ENCODE data around the gene NLRP1.

Gene NLRP1

DNA sequence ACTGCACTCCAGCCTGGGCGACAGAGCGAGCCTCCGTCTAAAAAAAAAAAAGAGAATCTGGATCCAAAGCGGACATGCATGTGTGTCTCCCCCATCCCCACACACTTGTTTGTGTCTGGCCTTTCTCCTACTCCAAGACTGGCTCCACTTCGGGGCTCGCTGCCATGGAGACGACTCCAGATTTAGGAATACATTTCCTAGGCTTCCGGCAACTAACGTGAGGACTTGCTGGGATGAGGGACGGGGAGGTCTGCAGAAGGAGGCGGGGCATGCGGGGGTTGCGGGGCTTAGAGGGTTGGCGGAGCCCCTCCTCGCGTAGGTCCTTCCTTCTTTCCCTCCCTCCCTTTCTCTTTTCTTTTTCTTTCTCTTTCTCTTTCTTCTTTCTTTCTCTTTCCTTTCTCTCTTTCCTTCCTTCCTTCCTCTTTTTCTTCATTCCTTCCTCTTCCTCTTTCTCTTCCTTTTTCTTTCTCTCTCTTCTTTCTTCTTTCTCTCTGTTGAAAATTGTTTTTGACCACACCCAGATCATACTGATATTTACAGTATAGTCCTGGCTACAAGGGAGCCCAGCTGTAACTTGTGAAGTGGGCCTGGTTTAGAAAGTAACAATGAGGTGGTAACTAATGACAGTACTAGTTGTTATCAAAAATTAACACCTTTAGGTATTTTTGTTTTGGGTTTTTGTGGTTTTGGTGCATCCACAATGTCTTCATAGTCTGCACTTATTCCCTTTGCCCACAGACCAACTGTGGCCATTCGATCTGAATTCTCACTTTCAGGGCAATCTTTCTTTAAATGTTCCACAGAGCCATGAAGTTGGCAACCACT, 72.7 kb downstream of the NLRP1 start:
- H3K27ac ChIP-seq = no peak overlapping the region; a peak in 1 of 22 replicates
- no peak overlapping the region for H3K9ac ChIP-seq
- no peak overlapping the region for H3K4me3 ChIP-seq
- peaks cover 0 to 26% (median 0%) of the 10 kb centered on the region in 11 experiments; a peak in 5 of 22 replicates for H4K20me1 ChIP-seq
- no peak for TF ChIP-seq Cebpa-rat (IDR thresholded peaks at IDR 0.05)
- H3K9me3 ChIP-seq (replicated peaks in 1 of 11) = peaks cover 0 to 13% (median 0%) of the 10 kb centered on the region in 11 experiments; a peak in 8 of 22 replicates
- peaks cover 23 to 90% (median 70%) of the 10 kb centered on the region in 11 experiments for H3K36me3 ChIP-seq
- H3K4me2 ChIP-seq = peak overlapping the region in 5 of 11 experiments; percentile 14 to 30 (median 18); a peak in 6 of 22 replicates
- no peaks in the 10 kb centered on the region for H3K27me3 ChIP-seq
- peaks cover 6 to 42% (median 25%) of the 10 kb centered on the region in 10 experiments; a peak in 16 of 20 replicates for H3K4me1 ChIP-seq

DNA sequence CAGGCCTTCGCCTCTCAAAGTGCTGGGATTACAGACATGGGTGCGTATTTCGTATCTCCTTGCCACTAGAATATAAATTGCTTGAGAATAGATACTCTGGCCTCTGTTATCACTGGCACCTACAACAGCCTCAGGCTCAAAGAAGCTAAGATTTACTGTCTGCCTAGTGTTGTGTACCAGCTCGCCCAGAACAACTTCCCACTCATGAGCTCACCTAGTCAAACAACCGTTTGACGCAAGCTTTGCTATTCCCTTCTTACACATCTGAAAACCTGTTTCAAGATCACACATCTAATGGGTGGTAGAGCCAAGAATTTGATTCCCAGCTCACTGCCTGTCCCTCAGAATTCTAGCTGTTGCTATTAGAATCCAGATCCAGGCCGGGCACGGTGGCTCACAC, 73.5 kb downstream of the NLRP1 start:
- H3K4me1 ChIP-seq = peaks cover 0 to 34% (median 25%) of the 10 kb centered on the region in 10 experiments; a peak in 16 of 20 replicates
- H3K27ac ChIP-seq = no peak overlapping the region
- no peaks in the 10 kb centered on the region for H3K27me3 ChIP-seq
- peaks cover 0 to 13% (median 0%) of the 10 kb centered on the region in 11 experiments; a peak in 8 of 22 replicates for H3K9me3 ChIP-seq (replicated peaks in 1 of 11)
- H3K9ac ChIP-seq = no peak overlapping the region
- H3K4me3 ChIP-seq = no peak overlapping the region
- H4K20me1 ChIP-seq = peaks cover 0 to 20% (median 0%) of the 10 kb centered on the region in 11 experiments; a peak in 4 of 22 replicates
- H3K4me2 ChIP-seq = no peak overlapping the region
- H3K36me3 ChIP-seq = peaks cover 23 to 90% (median 64%) of the 10 kb centered on the region in 11 experiments
- TF ChIP-seq Cebpa-rat (IDR thresholded peaks at IDR 0.05) = no peak

DNA sequence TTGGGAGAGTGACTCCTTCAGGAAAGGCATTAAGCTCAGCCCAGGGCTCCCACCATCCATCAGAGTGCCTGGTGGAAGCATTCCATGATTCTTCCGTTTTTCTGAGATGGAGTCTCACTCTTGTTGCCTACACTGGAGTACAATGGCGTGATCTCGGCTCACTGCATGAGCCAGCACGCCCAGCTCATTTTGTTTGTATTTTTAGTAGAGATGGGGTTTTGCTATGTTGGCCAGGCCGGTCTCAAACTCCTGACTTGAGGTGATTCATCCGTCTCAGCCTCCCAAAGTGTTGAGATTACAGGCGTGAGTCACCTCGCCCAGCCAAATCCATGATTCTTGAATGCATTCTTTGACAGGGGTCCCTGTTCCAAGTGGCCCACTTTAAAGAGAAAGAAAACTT, 74.8 kb downstream of the NLRP1 start:
- H3K4me3 ChIP-seq = no peak overlapping the region
- no peak overlapping the region for H3K9ac ChIP-seq
- no peaks in the 10 kb centered on the region for H3K27me3 ChIP-seq
- TF ChIP-seq Cebpa-rat (IDR thresholded peaks at IDR 0.05) = no peak
- peaks cover 0 to 28% (median 21%) of the 10 kb centered on the region in 10 experiments; a peak in 16 of 20 replicates for H3K4me1 ChIP-seq
- no peak overlapping the region for H3K27ac ChIP-seq
- H4K20me1 ChIP-seq = peaks cover 0 to 19% (median 0%) of the 10 kb centered on the region in 11 experiments; a peak in 4 of 22 replicates
- no peak overlapping the region for H3K4me2 ChIP-seq
- H3K36me3 ChIP-seq = peaks cover 10 to 86% (median 55%) of the 10 kb centered on the region in 11 experiments
- peaks cover 0 to 5% (median 0%) of the 10 kb centered on the region in 11 experiments; a peak in 8 of 22 replicates for H3K9me3 ChIP-seq (replicated peaks in 1 of 11)

DNA sequence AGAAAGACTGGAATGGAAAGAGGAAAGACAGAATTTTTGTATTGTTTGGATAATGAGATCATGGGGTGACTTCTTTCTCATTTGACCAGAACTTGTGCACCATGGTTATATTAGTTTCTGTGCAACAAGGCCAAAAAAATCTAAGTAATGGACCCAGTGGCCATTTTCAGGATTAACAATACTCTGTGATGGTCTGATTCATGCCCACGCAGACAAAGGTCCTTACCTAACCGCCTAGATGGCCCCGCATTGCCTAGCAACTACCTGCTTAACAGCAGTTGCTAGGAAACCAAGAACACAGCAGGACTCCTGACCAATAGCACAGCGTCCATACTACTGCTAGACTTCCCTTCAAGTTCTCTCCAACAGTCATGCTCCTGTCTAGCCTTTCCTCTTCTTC, 75.5 kb downstream of the NLRP1 start:
- Histone ChIP-seq H3K4me2 (no peak overlapping the region), H3K36me3 (peaks cover 4 to 85% (median 49%) of the 10 kb centered on the region in 11 experiments; a peak in 21 of 22 replicates), H3K9ac (no peak overlapping the region), H3K27me3 (no peaks in the 10 kb centered on the region), H3K9me3 (replicated peaks in 1 of 11) (no peaks in the 10 kb centered on the region), H3K4me3 (no peak overlapping the region), H4K20me1 (peaks cover 0 to 19% (median 0%) of the 10 kb centered on the region in 11 experiments; a peak in 4 of 22 replicates), H3K4me1 (peaks cover 0 to 21% (median 14%) of the 10 kb centered on the region in 10 experiments; a peak in 16 of 20 replicates), H3K27ac (no peak overlapping the region)
- no peak for TF ChIP-seq Cebpa-rat (IDR thresholded peaks at IDR 0.05)

DNA sequence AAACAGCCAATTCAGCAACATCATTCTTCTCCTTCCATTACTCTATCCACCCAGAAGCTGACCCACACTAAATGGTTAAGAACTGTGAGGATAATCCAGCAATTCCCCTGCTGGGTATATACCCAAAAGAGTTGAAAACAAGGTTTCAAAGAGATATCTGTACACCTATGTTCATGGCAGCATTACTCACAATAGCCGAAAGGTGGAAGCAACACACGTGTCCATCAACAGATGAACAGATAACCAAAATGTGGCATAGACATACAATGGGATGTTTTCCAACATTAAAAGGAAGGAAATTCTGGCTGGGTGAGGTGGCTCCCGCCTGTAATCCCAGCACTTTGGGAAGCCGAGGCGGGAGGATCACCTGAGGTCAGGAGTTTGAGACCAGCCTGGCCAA, 78.0 kb downstream of the NLRP1 start:
- Histone ChIP-seq H4K20me1 (peaks cover 0 to 44% (median 5%) of the 10 kb centered on the region in 11 experiments; a peak in 12 of 22 replicates), H3K9me3 (replicated peaks in 1 of 11) (no peaks in the 10 kb centered on the region), H3K4me1 (peaks cover 0 to 6% (median 4%) of the 10 kb centered on the region in 10 experiments; a peak in 11 of 20 replicates), H3K36me3 (peaks cover 0 to 81% (median 39%) of the 10 kb centered on the region in 11 experiments; a peak in 13 of 22 replicates), H3K4me3 (no peak overlapping the region), H3K9ac (no peak overlapping the region), H3K4me2 (no peak overlapping the region), H3K27me3 (no peaks in the 10 kb centered on the region), H3K27ac (no peak overlapping the region)
- no peak for TF ChIP-seq Cebpa-rat (IDR thresholded peaks at IDR 0.05)

DNA sequence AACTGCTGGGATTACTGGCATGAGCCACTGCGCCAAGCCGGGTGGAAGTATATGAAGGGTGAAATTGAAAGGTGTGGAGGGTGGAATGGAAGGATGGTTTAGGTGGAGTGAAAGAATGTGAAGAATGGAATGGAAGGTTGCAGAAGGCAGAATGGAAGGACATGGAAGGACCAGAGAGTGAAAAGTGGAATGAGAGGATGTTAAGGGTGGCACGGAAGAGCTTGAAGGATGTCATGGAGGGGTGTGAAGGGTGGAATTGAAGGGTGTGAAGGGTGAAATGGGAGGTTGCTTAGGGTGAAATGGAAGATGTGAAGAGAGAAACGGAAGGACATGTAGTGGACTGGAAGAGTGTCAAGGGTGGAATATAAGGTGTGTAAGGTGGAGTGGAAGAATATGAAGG, 81.8 kb downstream of the NLRP1 start:
- H3K9ac ChIP-seq = no peak overlapping the region
- H3K27me3 ChIP-seq = peaks cover 21 to 26% (median 23%) of the 10 kb centered on the region in 11 experiments
- peaks cover 16 to 29% (median 28%) of the 10 kb centered on the region in 10 experiments for H3K4me1 ChIP-seq
- H3K4me2 ChIP-seq = no peak overlapping the region
- peaks cover 0 to 48% (median 17%) of the 10 kb centered on the region in 11 experiments; a peak in 12 of 22 replicates for H3K36me3 ChIP-seq
- H3K9me3 ChIP-seq (replicated peaks in 1 of 11) = no peaks in the 10 kb centered on the region
- peaks cover 0 to 58% (median 20%) of the 10 kb centered on the region in 11 experiments; a peak in 14 of 22 replicates for H4K20me1 ChIP-seq
- TF ChIP-seq Cebpa-rat (IDR thresholded peaks at IDR 0.05) = no peak
- no peak overlapping the region for H3K4me3 ChIP-seq
- no peak overlapping the region for H3K27ac ChIP-seq

DNA sequence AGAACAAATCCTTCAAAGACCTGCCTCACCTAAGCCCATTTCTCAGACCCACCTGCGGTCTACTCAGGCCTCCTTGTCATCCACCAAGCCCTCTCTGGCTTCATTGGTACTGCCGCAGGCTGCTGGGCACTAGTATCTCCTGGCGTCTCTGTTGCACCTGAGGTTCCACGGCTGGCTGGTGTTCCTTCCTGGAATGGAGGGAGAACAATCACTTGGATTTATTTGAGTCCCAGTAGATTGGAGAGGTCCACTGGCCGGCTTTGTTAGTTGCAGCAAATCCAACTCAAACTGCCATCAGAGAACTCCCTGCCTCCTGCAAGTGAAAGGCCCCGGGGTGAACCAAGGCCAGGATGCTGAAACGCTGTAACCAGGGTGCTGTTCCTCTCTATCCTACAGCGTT, 82.6 kb downstream of the NLRP1 start:
- peaks cover 16 to 29% (median 28%) of the 10 kb centered on the region in 10 experiments for H3K4me1 ChIP-seq
- H3K4me3 ChIP-seq = no peak overlapping the region
- no peak overlapping the region for H3K9ac ChIP-seq
- peaks cover 21 to 26% (median 23%) of the 10 kb centered on the region in 11 experiments for H3K27me3 ChIP-seq
- H4K20me1 ChIP-seq = peaks cover 0 to 58% (median 20%) of the 10 kb centered on the region in 11 experiments; a peak in 14 of 22 replicates
- peaks cover 0 to 44% (median 17%) of the 10 kb centered on the region in 11 experiments; a peak in 12 of 22 replicates for H3K36me3 ChIP-seq
- H3K27ac ChIP-seq = no peak overlapping the region
- TF ChIP-seq Cebpa-rat (IDR thresholded peaks at IDR 0.05) = no peak
- no peaks in the 10 kb centered on the region for H3K9me3 ChIP-seq (replicated peaks in 1 of 11)
- H3K4me2 ChIP-seq = peak overlapping the region in 9 of 11 experiments; percentile 92 to 100 (median 98); a peak in 13 of 22 replicates

DNA sequence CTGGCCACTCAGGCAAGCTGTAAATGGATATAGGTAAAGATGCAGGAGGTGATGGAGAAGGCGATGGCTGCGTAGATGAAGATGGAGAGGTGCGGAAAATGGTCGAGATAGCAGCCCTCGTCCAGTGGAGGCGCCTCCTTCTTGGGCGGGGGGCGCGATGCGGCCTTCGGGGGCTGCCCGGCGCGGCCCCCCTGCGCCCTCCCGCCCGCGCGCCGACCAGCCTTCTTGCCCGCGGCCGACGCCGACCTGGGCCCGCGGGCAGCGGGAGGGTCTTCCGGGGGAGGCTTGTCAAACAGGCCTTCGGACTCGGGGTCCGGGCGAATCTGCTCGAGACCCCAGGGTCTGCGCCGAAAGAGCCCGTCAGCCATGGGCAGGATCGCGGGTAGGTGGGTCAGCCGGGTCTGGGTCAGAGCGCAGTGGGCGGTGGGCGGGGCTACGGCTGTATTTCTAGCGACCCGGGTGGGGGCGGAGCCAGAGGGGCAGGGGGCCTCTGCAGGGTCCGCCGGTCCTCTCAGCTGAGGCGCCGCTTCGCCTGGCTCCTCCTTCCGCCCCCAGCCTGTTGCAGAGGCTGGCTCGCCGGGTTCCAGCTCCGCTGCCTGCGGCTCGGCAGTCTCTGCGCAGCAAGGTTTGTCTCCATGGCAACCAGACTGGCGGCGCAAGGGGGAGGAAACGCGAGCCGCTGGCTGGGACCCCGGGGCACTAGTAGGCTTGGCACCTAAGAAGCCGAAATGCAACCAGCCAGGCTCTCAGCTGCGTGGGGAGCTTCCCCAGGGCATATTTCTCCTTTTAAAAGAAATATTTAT, 83.5 kb downstream of the NLRP1 start:
- H3K27ac ChIP-seq = peak overlapping the region in 1 of 11 experiments; percentile 28; a peak in 1 of 22 replicates
- TF ChIP-seq Cebpa-rat (IDR thresholded peaks at IDR 0.05) = no peak
- H3K9ac ChIP-seq = peak overlapping the region; percentile 20 to 77 (median 64); a peak in 21 of 22 replicates
- H3K4me2 ChIP-seq = peak overlapping the region; percentile 92 to 100 (median 98)
- peaks cover 21 to 26% (median 23%) of the 10 kb centered on the region in 11 experiments for H3K27me3 ChIP-seq
- no peaks in the 10 kb centered on the region for H3K9me3 ChIP-seq (replicated peaks in 1 of 11)
- peak overlapping the region; percentile 48 to 74 (median 65) for H3K4me3 ChIP-seq
- peaks cover 16 to 29% (median 28%) of the 10 kb centered on the region in 10 experiments for H3K4me1 ChIP-seq
- peaks cover 0 to 58% (median 20%) of the 10 kb centered on the region in 11 experiments; a peak in 14 of 22 replicates for H4K20me1 ChIP-seq
- H3K36me3 ChIP-seq = peaks cover 0 to 37% (median 11%) of the 10 kb centered on the region in 11 experiments; a peak in 12 of 22 replicates
